HG03432 (cell line): ENCODE data around the gene ATP6V1C2.

Experiments
- ATAC-seq: cut with Tn5 transposase; IDR thresholded peaks from one replicate; pipeline ENCODE4 v1.9.1; 2021; ENCODE audit warnings: mild to moderate bottlenecking, moderate library complexity; ENCODE audit not compliant: unreplicated experiment

The ATP6V1C2 gene

DNA sequence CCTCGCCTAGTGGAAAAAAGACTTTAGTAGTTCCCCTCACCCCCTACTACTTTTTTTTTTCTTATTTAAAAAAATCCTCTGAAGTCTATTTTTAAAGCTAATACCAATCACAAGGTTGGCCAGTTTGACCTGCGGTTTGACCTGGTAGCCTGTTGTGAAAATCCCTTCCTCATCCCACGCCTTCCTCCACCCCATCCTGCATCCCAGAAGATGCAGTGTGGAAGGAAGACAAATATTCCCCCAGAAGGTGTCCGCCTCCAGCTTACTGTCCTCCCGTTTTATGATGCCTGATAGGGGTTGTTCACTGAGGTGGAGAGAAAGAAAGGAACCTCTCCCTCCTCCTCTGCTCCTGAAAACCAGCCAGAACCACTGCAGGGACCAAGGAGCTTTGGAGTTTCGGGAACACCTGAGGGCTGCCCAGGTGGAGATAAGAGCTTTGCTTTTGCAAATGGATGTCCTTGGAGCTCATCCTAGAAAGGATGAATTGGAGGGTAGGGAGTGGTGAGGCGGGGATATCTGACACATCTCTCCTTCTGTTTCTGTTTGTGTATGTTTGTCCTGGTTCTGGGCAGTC, 909 bp downstream of the ATP6V1C2 start:
- no peak for ATAC-seq

DNA sequence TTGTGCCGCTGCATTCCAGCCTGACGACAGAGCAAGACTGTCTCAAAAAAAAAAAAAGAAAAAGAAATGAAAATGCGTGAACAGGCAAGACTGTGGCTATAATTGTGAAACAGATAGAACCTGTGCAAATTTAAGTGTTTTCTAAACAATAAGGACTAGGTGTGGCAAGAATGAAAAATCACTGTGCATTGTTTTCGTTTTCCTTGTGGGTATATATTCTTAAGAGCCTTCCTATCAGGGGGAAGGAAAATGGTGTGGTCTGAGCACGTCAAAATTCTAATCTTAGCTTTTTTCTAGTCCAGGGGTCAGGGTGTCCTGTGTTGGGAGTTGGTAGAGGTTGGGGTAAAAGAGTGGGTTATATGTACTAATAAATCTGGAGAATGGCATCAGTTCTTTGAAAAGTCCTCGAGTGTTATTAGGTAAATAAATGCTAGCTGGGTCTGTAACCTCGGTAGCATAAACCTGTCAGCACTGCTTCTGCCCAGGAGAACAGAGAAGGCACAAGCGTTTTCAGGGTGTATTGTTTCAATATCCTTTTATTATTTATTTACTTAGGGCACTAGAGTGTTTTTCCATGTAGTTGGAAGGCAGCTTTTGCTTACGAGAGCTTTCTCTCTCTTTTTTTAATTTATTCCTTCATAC, 11.6 kb downstream of the ATP6V1C2 start:
- no peak for ATAC-seq

DNA sequence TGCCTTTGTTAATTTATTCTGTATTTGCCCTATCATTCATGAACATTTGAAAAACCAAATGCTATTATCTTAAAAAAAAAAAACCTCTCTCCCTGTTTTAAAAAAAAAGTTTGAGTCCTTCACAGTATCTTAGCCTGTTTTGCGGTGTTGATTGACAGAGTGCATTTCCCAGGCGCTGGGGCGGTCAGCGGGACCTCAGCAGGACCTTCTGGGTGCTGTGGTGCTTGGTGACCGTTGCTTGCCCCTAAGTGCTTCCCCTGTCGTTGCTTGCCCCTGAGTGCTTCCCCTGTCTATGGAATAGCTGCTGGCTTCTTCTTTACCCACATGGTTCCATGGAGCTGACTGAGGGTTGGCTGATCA, 12.1 kb downstream of the ATP6V1C2 start:
- ATAC-seq, result no peak

DNA sequence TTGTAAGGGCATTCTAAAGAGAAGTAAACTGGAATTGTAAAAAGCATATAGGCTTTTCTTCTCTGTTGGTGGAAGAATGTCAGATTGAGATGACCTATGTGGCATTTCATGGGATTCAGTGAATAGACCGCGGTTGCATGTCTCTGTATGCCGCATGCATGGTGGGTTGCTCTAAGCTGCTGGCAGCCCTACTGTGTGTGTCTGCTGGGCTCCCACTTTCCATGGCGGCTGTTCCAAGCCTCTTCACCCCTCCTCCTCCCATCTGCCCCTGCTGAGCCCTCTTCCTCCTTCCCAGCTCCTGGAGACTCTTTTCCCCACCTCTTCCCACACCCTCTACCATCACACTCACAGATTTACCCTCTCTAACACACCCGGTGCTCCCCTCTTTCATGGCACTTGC, 12.6 kb downstream of the ATP6V1C2 start:
- no peak for ATAC-seq

DNA sequence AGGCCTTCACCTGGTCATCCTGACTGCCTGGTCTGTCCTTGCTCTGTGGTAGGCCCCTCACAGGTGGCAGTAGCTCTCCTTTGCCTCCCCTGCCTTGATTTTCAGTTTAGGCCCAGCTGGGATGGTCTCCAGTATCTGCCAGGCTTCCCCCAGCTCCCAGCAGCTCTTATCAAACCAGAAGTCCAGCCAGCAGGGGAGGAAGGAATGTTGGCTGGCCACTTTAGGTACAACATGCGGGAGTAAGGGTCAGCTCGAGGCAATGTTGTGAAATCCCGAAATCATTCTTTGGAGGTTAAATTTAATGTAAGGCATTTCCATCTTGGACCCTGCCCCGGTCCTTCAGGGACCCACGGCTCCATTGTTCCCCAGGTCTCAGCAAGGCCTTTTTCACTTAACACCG, 16.8 kb downstream of the ATP6V1C2 start:
- no peak for ATAC-seq

DNA sequence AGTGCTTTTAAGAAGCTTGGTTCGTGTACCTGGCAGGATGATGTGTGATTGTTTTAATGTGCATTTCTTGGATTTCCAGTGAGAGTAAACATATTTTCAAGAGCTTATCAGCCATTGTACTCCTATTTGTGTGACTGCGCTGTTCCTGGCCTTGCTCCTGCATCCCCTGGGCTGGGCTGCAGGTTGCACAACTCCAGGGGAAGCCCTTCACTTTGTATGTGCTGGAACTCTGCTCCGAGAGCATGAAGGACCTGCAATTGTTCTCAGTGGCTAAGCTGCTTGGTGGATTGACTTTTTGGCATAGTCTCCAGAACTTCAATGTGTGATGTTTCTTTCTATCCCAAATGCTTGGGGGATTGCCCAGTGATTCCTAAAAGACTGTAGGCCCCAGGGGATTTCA, 18.8 kb downstream of the ATP6V1C2 start:
- ATAC-seq, result no peak

DNA sequence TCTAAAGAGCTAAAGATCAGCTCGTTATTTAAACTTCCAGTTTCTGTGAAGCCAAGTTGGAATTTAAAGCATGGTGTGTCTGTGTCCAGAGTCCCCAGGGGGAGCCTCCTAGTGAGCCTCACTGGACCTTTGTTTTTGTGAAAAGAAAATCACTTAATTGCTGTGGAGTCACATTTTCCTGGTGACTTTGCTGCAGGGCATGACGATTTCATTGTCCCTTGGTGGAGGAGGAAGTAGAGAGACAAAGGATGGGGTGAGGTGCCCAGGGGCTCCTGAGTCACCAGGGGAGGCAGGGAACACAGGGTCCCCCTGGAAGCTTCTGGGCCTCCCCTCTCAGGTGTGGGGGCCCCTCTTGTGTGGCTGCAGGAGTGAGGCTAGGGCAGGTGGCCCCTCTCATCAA, 19.7 kb downstream of the ATP6V1C2 start:
- no peak for ATAC-seq

DNA sequence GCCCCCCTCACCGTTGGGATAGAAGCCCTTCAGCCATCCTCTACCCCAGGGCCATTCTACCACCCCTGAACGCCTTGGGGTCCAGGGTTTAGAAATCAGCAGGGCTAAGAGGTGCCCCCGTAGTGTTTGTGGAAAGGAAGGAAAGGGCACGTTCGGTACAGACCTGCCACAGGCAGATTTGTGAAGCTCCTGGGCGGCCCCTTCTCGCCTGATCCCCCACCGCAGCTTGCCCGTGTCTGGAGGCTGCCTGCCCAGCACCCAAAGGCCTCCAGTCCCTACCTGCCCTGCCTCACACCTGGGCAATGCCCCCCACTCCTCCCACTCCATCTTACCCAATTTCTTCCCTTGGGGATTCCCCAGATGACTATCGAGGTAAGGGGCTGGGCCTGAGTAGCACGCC, 21.2 kb downstream of the ATP6V1C2 start:
- no peak for ATAC-seq

DNA sequence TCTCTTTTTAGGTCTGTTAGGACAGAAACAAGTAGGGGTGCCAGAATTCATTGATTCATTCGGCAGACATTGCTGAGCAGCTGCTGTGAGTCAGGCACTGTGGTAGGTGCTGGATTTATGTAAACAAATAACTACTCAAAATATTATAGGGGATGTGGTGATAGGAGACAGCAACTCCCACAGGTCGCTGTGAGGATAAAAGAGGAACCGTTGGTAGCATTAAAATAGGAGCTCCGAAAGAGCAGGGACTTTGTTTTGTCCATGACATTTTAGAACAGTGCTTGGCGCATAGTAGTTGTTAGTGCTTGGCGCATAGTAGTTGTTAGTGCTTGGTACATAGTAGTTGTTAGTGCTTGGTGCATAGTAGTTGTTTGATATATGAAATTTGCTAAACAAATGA, 29.2 kb downstream of the ATP6V1C2 start:
- ATAC-seq, result no peak

DNA sequence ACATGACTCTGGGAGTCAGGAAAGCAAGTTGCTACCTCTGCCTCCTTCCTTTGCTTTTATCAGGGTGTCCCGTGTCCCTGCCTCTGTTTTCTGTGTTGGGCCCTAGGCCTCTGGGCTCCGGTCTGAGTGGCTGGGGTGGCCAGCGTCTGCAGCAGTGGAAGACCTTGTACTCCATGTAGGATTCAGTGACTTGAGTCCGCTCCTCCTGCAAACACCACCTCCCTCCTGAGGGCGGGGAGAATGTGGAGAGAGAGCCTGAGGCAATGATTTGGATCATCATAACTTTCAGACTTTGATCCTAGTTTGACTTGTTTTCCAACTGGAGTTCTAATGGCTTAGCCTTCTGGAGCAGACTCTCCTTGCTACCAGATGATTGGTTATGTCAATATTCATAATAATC, 30.8 kb downstream of the ATP6V1C2 start:
- no peak for ATAC-seq

DNA sequence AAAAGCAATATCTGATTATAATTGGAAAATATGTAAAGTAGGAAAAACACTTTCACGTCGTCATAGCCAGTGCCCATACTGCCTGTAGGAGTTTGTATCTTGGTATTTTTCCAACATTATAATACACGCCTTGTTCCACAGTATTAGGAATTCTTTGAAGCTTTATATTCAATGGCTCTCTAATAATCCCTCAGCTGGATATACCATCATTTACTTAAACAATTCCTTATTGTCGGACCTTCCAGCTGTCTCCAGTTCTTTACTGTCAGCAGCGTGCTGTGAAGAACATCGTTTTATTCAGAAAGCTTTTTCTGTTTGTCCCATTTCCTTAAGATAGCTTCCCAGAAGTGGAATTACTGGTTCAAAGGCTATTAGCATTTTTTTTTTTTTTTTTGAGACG, 31.7 kb downstream of the ATP6V1C2 start:
- no peak for ATAC-seq

DNA sequence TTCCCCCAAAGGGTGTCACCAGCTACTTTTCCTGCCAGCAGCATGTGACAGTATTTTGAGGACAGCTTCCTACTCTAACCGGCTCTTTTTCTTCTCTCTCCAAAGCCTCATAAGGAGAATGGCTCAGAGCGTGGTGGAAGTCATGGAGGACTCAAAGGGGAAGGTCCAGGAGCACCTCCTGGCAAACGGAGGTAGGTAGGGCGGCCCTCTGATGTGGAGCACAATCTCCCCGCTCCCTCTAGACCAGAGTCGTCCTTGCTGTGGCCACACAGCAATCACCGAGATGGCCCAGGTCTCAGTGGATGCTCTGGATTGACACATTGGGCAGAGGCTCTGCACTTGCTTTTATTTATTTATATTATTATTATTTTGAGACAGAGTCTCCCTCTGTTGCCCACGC, 32.4 kb downstream of the ATP6V1C2 start:
- ATAC-seq, result no peak

DNA sequence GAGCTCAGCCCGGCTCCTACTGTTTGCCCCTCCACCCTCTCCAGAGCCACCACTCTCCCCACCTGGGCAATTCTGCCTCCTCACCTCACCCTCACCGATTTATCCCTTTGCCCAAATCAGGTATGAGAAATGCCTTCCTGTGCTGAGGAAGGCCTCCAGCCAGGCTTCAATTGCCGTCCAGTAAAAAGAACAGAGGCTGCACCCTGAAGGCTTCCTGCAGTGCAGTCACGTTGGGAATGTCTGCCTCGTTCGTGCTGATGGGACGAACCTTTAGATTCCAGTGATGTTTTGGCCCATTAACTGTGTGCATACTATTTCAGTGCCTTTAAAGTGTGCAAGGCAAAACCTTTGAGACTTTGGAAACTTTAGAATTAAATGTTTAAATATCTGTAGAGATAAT, 34.2 kb downstream of the ATP6V1C2 start:
- ATAC-seq, result no peak

DNA sequence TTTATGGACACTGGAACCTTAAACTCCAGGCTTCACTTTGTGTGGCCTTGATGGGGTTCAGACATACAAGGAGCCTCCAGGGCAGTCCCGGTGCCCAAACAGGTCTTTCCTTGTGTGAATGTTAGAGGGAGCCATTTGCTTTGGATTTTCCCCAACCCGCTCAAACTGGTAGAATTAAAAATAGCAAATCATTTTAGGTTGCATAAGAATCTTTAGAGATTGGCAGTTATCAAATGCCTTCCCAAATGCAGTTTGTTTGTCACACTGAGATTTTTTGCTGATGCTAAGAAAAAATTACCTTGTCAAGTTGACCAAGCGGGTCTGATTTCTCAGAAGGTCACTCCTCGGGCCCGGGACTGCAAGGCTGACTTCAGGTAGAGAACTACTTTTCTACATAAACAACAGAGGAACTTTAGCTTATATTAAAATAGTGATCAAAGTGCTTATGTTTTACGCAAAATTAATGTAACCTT, 36.4 kb downstream of the ATP6V1C2 start:
- no peak for ATAC-seq

DNA sequence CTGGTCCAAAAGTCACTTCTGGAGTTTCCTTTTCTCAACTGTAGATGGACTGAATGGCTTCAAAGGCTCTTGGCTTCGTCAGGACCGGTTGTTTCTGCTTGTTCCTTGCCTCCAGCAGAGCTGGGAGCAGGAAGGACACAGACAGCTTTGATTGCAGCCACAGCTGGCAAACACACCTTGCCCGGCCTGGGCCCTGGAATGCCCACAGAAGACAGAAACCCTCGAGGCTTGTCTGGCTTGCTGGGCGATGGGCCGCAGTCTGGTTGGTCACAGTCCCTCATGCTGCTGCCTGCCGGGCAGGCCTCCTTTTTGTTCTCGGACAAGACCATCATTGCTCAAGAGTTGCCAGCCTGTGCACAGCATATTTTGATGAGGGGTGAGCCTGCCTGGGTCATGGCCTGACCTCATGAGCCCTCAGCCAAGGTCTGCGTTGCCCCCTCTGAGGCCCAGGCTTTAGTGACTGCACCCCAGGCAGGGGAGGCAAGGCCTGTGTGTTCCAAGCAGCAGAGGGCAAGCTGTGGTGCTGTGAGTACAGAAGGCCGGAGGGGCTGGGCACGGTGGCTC, 37.8 kb downstream of the ATP6V1C2 start:
- ATAC-seq, result no peak

DNA sequence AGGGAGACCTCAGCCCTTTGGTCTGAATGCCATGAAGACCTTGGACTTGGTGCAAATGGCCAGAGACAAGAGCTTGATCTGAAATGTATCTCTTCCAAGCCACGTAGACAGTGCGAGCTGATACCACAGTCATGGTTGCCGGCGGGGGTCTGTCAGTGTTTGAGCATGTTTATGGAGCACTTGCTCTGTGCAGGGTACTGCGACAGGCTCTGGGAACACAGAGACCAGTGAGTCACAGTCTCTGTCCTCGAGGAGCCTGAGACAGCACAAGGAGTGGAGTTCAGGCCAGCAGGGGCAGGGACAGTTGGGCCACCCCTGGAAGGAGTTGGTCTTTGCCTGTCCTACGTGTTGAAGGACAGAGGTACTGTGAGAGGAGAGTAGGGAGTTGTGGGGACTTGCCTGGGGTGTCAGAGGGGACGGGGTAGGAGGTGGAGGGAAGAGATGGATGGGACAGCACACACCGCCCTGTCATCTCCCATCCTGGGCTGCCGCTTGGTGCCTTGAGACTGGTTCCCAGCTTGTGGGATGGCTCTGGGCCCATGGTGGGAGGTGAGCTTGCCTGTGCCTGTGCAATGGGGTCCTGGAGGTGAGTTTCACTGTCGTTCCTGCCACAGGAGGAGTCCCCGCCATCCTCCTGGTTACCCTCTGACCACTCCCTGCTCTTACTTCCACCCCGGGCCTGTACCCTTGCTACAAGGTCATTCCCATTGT, 39.5 kb downstream of the ATP6V1C2 start:
- ATAC-seq, result no peak

DNA sequence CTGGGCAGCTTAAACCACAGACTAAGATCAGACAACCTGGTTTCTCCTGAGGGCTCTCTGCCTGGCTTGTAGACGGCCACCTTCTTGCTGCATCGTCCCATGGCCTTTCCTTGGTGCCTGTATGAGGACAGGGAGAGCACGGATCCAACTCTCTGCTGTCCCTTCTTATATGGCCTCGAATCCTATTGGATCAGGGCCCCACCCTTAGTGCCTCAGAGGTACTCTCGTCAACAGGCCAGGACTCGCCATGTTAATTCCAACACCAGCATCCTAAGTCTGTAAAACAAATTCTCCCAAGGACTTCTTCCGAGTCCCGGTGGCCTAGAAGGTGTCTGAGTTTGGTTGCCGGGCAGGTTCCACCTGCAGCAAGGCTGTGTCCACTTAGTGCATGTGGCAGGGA, 40.2 kb downstream of the ATP6V1C2 start:
- ATAC-seq, result no peak

DNA sequence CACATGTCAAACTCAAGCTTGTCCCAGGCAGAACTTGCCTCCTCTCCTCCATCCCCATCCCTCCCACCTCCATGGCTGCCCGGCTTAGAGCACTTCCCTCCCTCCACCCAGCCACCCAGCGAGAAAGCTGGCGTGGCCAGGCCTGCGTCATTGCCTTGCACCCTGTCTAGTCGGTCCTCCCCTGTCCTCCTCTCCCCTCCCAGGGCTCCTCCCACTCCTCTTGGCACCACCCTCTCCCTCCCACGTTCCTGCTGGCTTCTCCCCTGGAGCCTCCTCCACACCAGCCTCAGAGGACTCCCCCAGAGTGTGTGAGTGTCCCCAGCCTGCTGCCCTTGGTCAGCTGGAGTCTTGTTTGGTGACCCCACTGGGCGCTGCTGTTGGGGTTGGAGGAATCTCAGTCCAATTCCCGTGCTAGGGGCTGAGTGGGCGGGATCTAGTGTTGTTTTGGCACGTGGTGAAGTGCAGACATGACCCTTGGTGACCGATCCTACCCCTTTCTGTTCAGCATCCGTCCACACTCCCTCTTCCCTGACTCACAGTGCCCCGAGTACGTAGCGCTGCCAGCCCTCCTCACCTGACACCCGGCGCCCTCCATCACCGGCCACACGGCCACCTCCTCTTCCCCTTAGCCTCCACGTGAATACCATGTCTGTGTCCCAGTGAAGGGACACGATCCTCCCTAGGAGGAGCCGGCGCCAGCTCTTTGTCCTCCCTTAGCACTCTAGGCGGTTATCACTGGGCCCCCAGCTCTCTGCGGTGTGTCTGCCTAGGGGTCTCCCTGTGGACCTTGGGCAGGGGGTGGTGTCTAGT, 41.4 kb downstream of the ATP6V1C2 start:
- ATAC-seq, result no peak

DNA sequence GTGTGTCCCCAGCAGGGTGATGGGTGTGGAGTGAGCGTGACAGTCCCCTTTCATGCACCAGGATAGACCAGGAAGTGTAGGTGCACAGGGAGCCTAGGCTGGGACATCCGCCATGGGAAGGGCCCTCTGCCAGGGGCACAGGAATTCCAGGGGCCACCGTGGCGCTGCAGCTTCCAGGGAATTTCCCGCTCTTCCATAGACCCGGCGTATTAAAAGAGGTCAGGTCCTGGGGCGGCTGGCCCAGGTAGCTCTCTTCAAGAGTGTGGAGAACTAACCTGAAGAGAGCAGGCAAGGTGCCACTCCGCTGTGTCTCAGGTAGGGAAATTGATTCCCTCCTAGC, 42.0 kb downstream of the ATP6V1C2 start:
- ATAC-seq, result no peak

DNA sequence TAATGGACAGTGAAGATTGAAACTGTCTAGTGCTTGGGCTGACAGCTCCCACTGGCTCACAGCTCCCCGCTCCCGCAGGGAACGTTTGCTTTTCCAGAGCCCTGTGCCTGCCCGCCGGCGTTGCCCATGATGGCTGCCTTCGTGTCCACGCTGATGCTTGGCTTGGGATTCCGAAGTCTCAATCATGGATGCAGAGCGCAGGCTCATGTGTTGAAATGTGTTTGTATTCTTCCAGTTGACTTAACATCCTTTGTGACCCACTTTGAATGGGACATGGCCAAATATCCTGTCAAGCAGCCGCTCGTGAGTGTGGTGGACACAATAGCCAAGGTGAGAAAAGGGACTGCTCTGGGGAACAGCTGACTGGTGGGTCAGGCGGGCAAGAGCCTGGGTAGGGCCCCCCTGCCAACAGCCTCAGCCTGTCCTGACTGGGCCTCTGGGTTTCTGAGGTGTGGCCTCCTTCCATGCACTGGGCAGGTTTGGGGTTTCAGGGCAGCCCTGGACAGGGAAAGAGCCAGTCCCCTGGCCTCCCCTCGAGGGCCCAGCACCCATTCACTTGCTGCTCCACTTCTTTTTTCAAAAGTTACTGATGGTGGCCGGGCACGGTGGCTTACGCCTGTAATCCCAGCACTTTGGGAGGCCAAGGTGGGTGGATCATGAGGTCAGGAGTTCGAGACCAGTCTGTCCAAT, 42.8 kb downstream of the ATP6V1C2 start:
- no peak for ATAC-seq

DNA sequence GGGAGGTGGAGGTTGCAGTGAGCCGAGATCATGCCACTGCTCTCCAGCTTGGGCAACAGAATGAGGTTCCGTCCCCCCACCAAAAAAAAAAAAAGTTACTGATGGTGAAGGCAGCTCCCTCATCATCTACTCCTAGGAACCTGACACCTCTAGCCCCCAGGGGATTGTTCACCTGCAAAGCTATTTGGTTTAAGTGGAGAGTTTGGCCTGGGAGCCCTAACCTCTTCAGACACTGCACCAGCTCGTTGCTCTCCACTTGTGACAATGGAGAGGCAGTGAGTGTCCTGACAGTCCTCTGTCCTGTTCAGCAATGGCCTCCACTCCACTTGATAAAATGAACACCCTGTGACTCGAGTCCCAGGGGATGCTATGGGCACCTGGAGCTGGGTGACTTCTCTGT, 43.5 kb downstream of the ATP6V1C2 start:
- ATAC-seq, result no peak
